A204.1 (cell line): ENCODE measurements around the gene FOXK1.

ENCODE experiments used
- FAIRE-seq: peaks from 2 replicates; lab custom pipeline; 2012; peaks lifted over from hg19 to GRCh38; lab: Jason Lieb, UNC

Gene FOXK1

DNA sequence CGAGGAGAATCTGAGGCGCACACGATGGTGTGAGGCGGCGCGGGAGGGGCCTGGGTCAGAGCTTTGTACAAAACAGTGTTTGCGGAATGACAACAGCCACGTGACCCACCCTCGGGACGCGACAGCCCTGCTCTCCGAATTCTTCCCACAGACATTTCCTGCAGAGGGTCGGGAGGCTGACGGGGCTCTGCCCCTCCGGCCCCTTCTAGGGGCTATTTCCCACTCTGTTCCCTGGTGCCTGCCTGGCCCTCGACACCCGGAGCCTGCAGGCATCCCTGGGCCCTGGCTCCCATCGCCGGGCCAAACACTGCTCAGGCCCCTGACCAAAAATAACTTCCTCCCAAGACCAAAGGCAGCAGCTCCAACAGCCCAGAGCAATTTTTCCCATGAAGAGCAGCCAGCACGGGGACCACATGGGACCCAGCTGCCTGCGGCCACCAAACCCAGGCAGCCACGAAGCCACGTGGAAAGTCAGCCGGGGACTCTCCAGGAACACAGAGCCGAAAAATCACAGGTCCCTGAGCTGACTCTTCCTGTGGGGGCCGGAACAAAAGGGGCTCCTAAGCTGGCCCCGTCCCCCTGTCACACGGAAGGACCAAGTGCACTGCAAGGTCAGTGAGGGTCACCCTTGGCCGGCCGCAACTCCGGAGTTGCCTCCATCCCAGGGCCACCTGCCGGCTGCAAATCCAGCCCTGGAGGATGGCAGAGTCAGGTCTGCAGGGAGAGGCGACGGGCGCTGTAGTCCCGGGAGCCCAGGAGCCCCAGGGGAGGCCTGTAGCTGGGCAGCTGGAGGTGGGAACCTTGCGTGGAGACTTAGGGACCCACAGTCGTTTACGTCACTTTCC, 137.7 kb downstream of the FOXK1 start:
- no peak for FAIRE-seq

GRCh38 chr7:4820405-4820966, 138.4 kb downstream of the FOXK1 start:
- no peak for FAIRE-seq
